ENCODE data around the gene SUMF2. TPM values are rescaled to one million over a fixed set of nuclear protein-coding genes. Genes with fewer than 3 reads are reported as not detected.
"Not testable (repeated sequence)": the region's sequence is repeated elsewhere in the genome, so short reads cannot be mapped to it uniquely, and the experiment has no call there.

SUMF2 gene
- total RNA-seq, 1 donor from 2014 or later: 202 TPM

GRCh38 chr7:56079450-56080185 is 15.5 kb downstream of the SUMF2 start:
- no peak for DNase-seq (ENCODE audit: extremely low spot score, unreplicated experiment)
- H3K4me1 Mint-ChIP-seq (ENCODE audit: unreplicated experiment): peaks cover 11% of the 10 kb centered on the region
- no peaks in the 10 kb centered on the region for H3K9me3 Mint-ChIP-seq (ENCODE audit: unreplicated experiment)
- no peak overlapping the region for H3K4me3 Mint-ChIP-seq (ENCODE audit: unreplicated experiment)
- peak overlapping the region; percentile 87 for H3K27ac Mint-ChIP-seq (ENCODE audit: unreplicated experiment)
- no peaks in the 10 kb centered on the region for H3K27me3 Mint-ChIP-seq (ENCODE audit: unreplicated experiment)
- peaks cover 3% of the 10 kb centered on the region for H3K36me3 Mint-ChIP-seq (ENCODE audit: unreplicated experiment)
- no peak for TF ChIP-seq CTCF (IDR thresholded peaks at IDR 0.05)

GRCh38 chr7:56080726-56081435 is 16.8 kb downstream of the SUMF2 start:
- H3K9me3 Mint-ChIP-seq (ENCODE audit: unreplicated experiment); H3K27me3 Mint-ChIP-seq (ENCODE audit: unreplicated experiment); DNase-seq (ENCODE audit: extremely low spot score, unreplicated experiment); H3K36me3 Mint-ChIP-seq (ENCODE audit: unreplicated experiment); H3K4me3 Mint-ChIP-seq (ENCODE audit: unreplicated experiment); H3K27ac Mint-ChIP-seq (ENCODE audit: unreplicated experiment): not testable (repeated sequence)
- H3K4me1 Mint-ChIP-seq (ENCODE audit: unreplicated experiment): peaks cover 11% of the 10 kb centered on the region

GRCh38 chr7:56081626-56082340 is 17.7 kb downstream of the SUMF2 start:
- Mint-ChIP-seq H3K4me3 (ENCODE audit: unreplicated experiment) (no peak overlapping the region), H3K27ac (ENCODE audit: unreplicated experiment) (no peak overlapping the region), H3K4me1 (ENCODE audit: unreplicated experiment) (peaks cover 11% of the 10 kb centered on the region), H3K27me3 (ENCODE audit: unreplicated experiment) (no peaks in the 10 kb centered on the region), H3K36me3 (ENCODE audit: unreplicated experiment) (peaks cover 7% of the 10 kb centered on the region), H3K9me3 (ENCODE audit: unreplicated experiment) (no peaks in the 10 kb centered on the region)
- no peak for DNase-seq (ENCODE audit: extremely low spot score, unreplicated experiment)
- no peak for TF ChIP-seq CTCF (IDR thresholded peaks at IDR 0.05)

- Mint-ChIP-seq H3K27ac (ENCODE audit: unreplicated experiment) (no peak overlapping the region), H3K27me3 (ENCODE audit: unreplicated experiment) (no peaks in the 10 kb centered on the region), H3K4me1 (ENCODE audit: unreplicated experiment) (peaks cover 11% of the 10 kb centered on the region), H3K36me3 (ENCODE audit: unreplicated experiment) (peaks cover 8% of the 10 kb centered on the region), H3K9me3 (ENCODE audit: unreplicated experiment) (no peaks in the 10 kb centered on the region), H3K4me3 (ENCODE audit: unreplicated experiment) (no peak overlapping the region)
- DNase-seq (ENCODE audit: extremely low spot score, unreplicated experiment): no peak
- TF ChIP-seq CTCF (IDR thresholded peaks at IDR 0.05): no peak
Observed at GRCh38 chr7:56083150-56083785, 19.2 kb downstream of the SUMF2 start.

- Mint-ChIP-seq H3K4me1 (ENCODE audit: unreplicated experiment) (peaks cover 5% of the 10 kb centered on the region), H3K27me3 (ENCODE audit: unreplicated experiment) (no peaks in the 10 kb centered on the region), H3K4me3 (ENCODE audit: unreplicated experiment) (no peak overlapping the region), H3K9me3 (ENCODE audit: unreplicated experiment) (no peaks in the 10 kb centered on the region), H3K36me3 (ENCODE audit: unreplicated experiment) (peaks cover 8% of the 10 kb centered on the region), H3K27ac (ENCODE audit: unreplicated experiment) (no peak overlapping the region)
- DNase-seq (ENCODE audit: extremely low spot score, unreplicated experiment): no peak
- no peak for TF ChIP-seq CTCF (IDR thresholded peaks at IDR 0.05)
Observed at GRCh38 chr7:56086761-56087160, 22.7 kb downstream of the SUMF2 start.
